Renal cortex interstitium (tissue), 11 donors: Measurements from ENCODE around the gene ZBTB7C. TPM values are rescaled to one million over a fixed set of nuclear protein-coding genes. Genes with fewer than 3 reads are reported as not detected.

Experiments used
- DNase-seq, 11 donors: peaks; one replicate each; pipeline ENCODE4 v3.0.0-alpha.2; 2013; ENCODE audit warnings: low read depth in 9 of 11, low spot score in 4 of 11; ENCODE audit errors: extremely low read depth in 1 of 11
- polyA plus RNA-seq, 3 donors: library from polyadenylated mRNA; unstranded; fragments of 120-200 nt; gene quantifications; one replicate each; pipeline ENCODE4 v1.2.1, GENCODE V29; 2013; ENCODE audit not compliant: insufficient read length in 3 of 3

The ZBTB7C gene
- polyA plus RNA-seq, 3 donors: 12.3 to 17.0 (median 16.6) TPM

GRCh38 chr18:48127606-48128005 lies 281.6 kb downstream of the ZBTB7C start:
- no peak for DNase-seq

DNA sequence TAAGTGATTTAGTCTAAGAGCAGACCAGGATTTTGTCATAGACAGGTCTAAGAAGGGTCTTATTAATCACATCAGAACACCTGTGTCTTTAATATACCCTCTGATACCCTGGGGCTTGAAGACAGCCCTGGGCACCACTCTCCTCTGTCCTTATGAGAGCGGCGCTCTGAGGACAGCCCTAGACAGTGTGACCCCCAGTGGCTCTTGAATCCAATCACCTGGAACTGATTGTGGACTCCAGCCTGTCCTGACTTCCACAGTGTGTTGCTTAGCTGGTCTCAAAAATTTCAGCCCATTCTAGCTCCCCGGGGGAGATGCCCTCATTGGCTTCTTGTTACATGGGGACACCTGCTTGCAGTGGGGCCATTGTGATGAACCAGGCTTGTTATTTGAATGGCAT lies 282.9 kb downstream of the ZBTB7C start:
- no peak for DNase-seq

- DNase-seq: no peak
These were observed 283.5 kb downstream of the ZBTB7C start for GRCh38 chr18:48125724-48126123.

GRCh38 chr18:48124857-48125626 lies 284.1 kb downstream of the ZBTB7C start:
- no peak for DNase-seq

- DNase-seq: no peak
These were observed 285.2 kb downstream of the ZBTB7C start for GRCh38 chr18:48123941-48124340.

GRCh38 chr18:48123324-48123723 lies 285.9 kb downstream of the ZBTB7C start:
- no peak for DNase-seq

DNA sequence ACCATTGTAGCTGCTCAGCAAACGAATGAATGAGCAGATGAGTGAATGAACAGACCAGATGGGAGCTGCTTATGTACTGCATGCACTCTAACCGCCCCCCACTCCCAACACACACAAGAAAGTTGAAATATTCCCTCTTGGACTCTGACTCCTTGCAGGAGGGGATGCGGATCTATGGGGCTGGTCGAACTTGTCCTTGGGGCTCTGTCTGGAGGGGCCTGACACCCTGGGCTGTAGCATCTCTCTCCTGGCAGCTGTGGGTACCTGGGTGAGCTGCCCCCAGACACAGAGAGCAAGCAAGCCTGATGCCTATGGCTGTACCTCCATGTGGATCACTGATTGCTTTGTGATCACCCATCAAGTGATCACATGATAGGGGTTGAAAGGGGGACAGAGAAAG lies 286.4 kb downstream of the ZBTB7C start:
- DNase-seq: no peak

- no peak for DNase-seq
These were observed 286.8 kb downstream of the ZBTB7C start for GRCh38 chr18:48122376-48122775.

- DNase-seq: no peak
These were observed 287.4 kb downstream of the ZBTB7C start for GRCh38 chr18:48121752-48122151.

- no peak for DNase-seq
These were observed 290.0 kb downstream of the ZBTB7C start for GRCh38 chr18:48119204-48119603.

GRCh38 chr18:48116873-48117630 lies 292.1 kb downstream of the ZBTB7C start:
- DNase-seq: no peak

- DNase-seq: no peak
These were observed 293.2 kb downstream of the ZBTB7C start for GRCh38 chr18:48116017-48116416.

- DNase-seq: no peak
These were observed 295.5 kb downstream of the ZBTB7C start for GRCh38 chr18:48113691-48114090.

DNA sequence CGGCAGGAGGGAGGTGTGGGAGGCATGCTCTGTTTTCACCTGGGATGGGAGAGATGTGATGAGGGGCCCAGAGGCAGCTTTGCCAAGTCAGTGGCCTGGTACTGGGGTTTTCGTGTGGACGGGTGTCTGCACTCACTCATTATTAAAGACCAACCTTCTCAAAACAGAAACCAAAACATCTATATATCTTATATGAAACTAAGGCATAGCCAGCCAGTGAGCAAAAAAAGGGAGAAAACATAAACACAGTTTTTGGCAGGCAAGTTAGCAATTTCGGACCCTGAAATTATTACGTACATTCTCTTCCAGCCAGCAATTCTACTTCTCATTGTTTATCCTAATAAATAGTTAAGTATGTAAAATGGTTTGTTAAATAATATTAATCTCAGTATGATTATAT lies 297.6 kb downstream of the ZBTB7C start:
- no peak for DNase-seq

DNA sequence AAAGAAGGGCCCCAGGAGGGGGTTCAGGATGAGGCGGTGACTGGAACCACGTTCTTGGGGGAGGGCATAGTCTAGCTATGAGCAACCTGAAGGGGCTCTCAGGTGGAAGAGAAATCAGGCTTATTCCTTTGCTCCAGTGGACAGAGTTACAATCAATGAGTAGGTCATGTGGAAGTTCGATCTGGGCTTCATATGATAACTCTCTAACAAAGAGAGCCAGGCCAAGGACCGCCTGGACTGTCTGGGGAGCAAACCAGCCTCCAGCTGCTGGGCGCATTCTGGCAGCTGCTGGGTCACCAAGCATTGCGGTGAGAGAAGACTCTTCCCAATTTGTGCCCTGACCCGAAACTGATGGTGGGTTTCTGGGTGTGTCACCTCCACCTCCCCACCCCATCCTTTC lies 298.4 kb downstream of the ZBTB7C start:
- no peak for DNase-seq

- no peak for DNase-seq
These were observed 299.2 kb downstream of the ZBTB7C start for GRCh38 chr18:48109961-48110493.

GRCh38 chr18:48108136-48108535 lies 301.0 kb downstream of the ZBTB7C start:
- no peak for DNase-seq

DNA sequence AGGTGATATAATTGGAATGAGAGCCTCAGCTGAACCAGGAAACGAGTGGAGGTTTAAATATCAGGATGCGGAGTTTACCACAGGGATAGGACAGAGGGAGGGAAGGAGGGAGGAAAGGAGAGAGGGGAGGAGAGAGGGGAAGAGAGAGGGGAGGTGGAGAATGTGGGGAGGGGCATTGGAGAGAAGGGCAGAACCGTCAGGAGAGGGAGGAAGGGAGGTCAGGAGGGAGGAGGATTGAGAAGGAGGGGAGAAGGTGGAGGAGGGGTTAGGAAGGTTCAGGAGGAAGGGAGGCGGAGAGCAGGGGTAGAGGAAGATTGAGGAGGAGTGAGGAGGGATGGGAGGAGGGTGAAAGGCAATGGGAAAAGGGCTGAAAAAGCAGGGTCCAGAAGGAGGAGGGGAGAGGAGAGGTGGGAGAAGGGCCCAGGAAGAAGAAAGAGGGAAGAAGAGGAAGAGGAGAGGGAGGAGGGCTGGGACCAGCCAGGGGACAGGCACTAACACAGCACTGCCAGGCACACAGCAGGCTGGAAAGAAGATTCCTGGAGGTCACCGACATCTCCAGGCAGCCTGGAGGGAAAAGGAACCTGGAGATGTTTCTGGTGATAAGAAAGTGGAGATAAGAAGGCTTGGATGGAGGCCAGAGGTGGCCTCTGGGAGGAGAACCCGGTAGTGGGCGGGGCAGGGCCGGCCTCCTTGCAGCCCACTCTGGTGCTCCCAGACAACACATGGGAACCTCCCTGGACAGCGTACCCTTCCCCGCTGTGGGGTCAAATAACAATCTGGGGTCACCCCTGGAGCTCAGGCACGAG lies 302.0 kb downstream of the ZBTB7C start:
- DNase-seq: peak in 3 of 11 donors; percentile 21 to 39 (median 37)

- no peak for DNase-seq
These were observed 302.7 kb downstream of the ZBTB7C start for GRCh38 chr18:48106498-48106897.
